Activated B cell treated with CpG ODN at 0.5 μM for 24 hours (primary cell): ENCODE results near the gene ITGA1. TPM values are rescaled to one million over a fixed set of nuclear protein-coding genes. Genes with fewer than 3 reads are reported as not detected.
"Not testable (repeated sequence)": the region's sequence is repeated elsewhere in the genome, so short reads cannot be mapped to it uniquely, and the experiment has no call there.

Source experiments
- ATAC-seq: fragments of 200-7000 bp; cut with Tn5 transposase; one replicate; pipeline ENCODE4 v1.10.0; 2021; ENCODE audit warnings: low read depth, mild to moderate bottlenecking, moderate library complexity
- CTCF ChIA-PET: fragments of 350-600 bp; sonication (Branson Sonifier 250); formaldehyde crosslinking; loops from one replicate; lab custom pipeline; 2021; ENCODE audit warnings: antibody characterized with exemption; lab: Charles Lee
- POLR2A ChIA-PET: fragments of 350-600 bp; sonication (Branson Sonifier 250); formaldehyde crosslinking; loops from one replicate; lab custom pipeline; 2021; ENCODE audit warnings: antibody characterized with exemption; lab: Charles Lee
- DNase-seq: peaks from one replicate; pipeline ENCODE4 v3.0.0; 2022
- H3K27ac Mint-ChIP-seq: one replicate; pipeline ENCODE4 v1.8.0; 2020; ENCODE audit warnings: mixed read lengths
- H3K27me3 Mint-ChIP-seq: one replicate; pipeline ENCODE4 v1.8.0; 2021; ENCODE audit warnings: mixed read lengths
- H3K36me3 Mint-ChIP-seq: one replicate; pipeline ENCODE4 v1.8.0; 2021; ENCODE audit warnings: low read depth, mixed read lengths
- H3K4me1 Mint-ChIP-seq: one replicate; pipeline ENCODE4 v1.8.0; 2021; ENCODE audit warnings: mixed read lengths
- H3K4me3 Mint-ChIP-seq: one replicate; pipeline ENCODE4 v1.8.0; 2020; ENCODE audit warnings: mild to moderate bottlenecking, mixed read lengths
- H3K9me3 Mint-ChIP-seq: one replicate; pipeline ENCODE4 v1.8.0; 2020; ENCODE audit warnings: mixed read lengths
- intact Hi-C: fragments of 100-400 bp; cut with micrococcal nuclease; formaldehyde crosslinking; loops from one replicate; pipeline ENCODE4 v1.15.1; 2024
- total RNA-seq: library from RNA; stranded (reverse); gene quantifications from 2 replicates; pipeline ENCODE4 v1.2.3, GENCODE V29; 2022
- TF ChIP-seq, protein P1 (sequence below): fragments of 200-600 bp; IDR thresholded peaks from one replicate; pipeline ENCODE4 v1.8.0; 2022; ENCODE audit warnings: antibody characterized with exemption, mild to moderate bottlenecking

Gene ITGA1
- total RNA-seq, 1 donor from 2014 or later: 34.0 TPM

DNA sequence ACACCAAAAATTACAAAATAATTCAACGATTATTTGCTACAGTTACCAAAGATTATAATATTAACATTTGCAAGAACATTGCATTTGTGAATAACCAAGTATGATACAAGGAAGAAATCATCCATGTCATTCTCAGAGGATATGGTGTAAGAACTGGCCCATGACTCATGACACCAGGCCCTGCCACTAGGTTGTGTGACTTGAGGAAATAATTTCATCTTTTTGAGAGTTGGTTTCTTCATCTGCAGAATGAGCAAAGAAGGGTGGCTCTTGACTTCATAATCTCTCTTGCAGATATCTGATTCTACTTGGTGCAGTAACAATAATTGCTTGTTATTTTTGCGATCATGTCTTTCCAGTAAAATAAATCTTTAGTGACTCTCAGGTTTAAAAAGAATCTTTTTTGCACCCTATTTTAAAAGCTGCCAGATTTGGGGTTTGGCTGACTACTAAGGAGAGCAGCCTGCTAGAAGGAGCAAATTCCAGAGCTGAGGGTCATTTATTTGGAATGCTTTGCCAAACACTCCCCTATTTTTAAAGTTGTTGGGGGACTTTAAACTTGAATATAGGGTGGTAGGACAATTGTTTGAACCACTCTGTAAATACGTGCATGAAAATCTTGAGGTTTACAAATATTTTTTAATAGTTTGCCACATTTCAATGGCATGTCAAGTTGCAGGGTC is 23.5 kb downstream of the ITGA1 start:
- no peaks in the 10 kb centered on the region for H3K36me3 Mint-ChIP-seq
- intact Hi-C loops: no loop called here
- no peaks in the 10 kb centered on the region for H3K9me3 Mint-ChIP-seq
- no peak overlapping the region for H3K27ac Mint-ChIP-seq
- no peak for ATAC-seq
- TF ChIP-seq, protein P1, sequence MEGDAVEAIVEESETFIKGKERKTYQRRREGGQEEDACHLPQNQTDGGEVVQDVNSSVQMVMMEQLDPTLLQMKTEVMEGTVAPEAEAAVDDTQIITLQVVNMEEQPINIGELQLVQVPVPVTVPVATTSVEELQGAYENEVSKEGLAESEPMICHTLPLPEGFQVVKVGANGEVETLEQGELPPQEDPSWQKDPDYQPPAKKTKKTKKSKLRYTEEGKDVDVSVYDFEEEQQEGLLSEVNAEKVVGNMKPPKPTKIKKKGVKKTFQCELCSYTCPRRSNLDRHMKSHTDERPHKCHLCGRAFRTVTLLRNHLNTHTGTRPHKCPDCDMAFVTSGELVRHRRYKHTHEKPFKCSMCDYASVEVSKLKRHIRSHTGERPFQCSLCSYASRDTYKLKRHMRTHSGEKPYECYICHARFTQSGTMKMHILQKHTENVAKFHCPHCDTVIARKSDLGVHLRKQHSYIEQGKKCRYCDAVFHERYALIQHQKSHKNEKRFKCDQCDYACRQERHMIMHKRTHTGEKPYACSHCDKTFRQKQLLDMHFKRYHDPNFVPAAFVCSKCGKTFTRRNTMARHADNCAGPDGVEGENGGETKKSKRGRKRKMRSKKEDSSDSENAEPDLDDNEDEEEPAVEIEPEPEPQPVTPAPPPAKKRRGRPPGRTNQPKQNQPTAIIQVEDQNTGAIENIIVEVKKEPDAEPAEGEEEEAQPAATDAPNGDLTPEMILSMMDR: no peak
- CTCF ChIA-PET: no interaction called here
- peaks cover 2% of the 10 kb centered on the region for H3K27me3 Mint-ChIP-seq
- no peak for DNase-seq
- POLR2A ChIA-PET: no interaction called here
- H3K4me3 Mint-ChIP-seq: no peak overlapping the region
- no peaks in the 10 kb centered on the region for H3K4me1 Mint-ChIP-seq

DNA sequence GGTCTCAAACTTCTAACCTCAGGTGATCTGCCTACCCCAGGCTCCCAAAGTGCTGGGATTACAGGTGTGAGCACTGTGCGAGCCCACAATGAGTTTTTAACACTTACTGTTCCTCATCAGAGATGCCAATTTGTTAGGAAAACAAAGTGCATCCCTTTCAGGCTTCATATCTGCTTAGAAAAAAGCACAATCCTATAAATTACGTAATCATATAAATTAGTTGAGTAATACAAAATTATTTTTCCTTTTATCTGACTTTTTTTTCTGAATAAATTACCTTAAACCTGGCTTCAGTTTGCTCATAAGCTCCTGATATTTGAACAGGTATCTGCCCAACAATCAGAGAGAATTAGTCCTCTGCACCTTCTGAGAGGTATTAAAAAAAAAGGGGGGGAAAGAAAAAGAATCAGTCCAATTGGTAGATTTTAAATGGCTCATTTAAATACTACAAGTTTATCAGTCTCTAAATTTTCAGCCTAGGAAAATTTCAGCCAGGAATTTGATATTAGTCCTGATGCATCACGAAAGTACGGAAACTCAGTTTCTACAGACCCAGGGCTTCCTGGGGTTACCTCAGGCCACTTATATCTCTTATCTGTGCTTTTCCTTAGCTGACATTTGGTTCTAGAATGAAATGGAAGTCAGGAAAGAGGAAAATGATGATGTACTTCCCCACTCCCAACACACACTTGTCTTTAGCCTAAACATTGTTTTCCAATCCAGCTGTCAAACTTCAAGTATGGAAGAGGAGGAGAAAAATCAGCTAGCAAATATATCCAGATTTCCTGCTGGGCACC is 26.8 kb downstream of the ITGA1 start:
- no peak overlapping the region for H3K4me3 Mint-ChIP-seq
- DNase-seq (no peak), ATAC-seq (no peak)
- ChIA-PET CTCF (no interaction called here), POLR2A (no interaction called here)
- intact Hi-C loops: no loop called here
- H3K36me3 Mint-ChIP-seq: no peaks in the 10 kb centered on the region
- H3K4me1 Mint-ChIP-seq: no peaks in the 10 kb centered on the region
- H3K27me3 Mint-ChIP-seq: peaks cover 2% of the 10 kb centered on the region
- TF ChIP-seq, protein P1: no peak
- no peaks in the 10 kb centered on the region for H3K9me3 Mint-ChIP-seq
- no peak overlapping the region for H3K27ac Mint-ChIP-seq

DNA sequence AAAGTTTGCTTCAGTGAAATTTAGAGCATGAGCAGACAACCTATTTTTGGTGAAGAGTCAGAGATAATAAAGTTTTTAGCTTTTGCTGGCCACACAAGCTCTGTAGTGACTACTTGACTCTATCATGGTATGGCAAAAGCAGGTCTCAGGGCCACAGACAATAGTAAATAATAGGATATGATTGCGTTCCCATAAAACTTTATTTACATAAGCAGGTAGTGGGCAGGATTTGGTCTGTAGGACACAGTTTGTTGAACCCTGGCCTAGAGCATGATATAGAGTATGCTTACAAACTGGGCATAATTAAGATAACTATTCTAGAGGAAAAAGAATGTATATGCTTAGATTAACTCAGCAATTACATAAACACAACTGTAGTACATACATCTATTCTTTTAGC is 30.1 kb downstream of the ITGA1 start:
- Mint-ChIP-seq H3K27ac (no peak overlapping the region), H3K4me1 (no peaks in the 10 kb centered on the region), H3K27me3 (peaks cover 2% of the 10 kb centered on the region), H3K4me3 (no peak overlapping the region), H3K9me3 (no peaks in the 10 kb centered on the region), H3K36me3 (no peaks in the 10 kb centered on the region)
- DNase-seq (no peak), ATAC-seq (no peak)
- TF ChIP-seq, protein P1: no peak
- intact Hi-C loops: no loop called here
- POLR2A ChIA-PET: no interaction called here
- CTCF ChIA-PET: no interaction called here

DNA sequence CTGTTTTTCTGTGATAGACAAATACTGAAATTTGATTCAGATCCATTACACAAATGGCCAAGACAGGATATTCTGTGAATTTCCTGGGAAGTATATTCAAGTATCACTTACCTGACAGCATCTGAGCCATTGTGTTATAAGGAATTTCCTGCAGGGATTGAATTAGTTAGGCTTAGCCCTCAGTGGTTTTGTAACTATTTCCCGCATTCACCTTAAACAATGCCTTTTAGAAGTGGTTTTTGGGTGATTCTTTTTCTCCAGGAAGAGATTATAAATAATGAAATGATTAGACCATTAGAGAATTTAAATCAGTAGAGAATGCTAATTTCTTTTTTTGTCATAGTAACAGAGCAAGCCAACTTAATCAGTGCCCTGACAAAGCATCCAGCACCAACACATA is 30.6 kb downstream of the ITGA1 start:
- peaks cover 2% of the 10 kb centered on the region for H3K27me3 Mint-ChIP-seq
- H3K4me1 Mint-ChIP-seq: no peaks in the 10 kb centered on the region
- H3K27ac Mint-ChIP-seq: no peak overlapping the region
- ChIA-PET CTCF (no interaction called here), POLR2A (no interaction called here)
- no peak for ATAC-seq
- no peaks in the 10 kb centered on the region for H3K9me3 Mint-ChIP-seq
- no peak overlapping the region for H3K4me3 Mint-ChIP-seq
- TF ChIP-seq, protein P1: no peak
- no peak for DNase-seq
- H3K36me3 Mint-ChIP-seq: no peaks in the 10 kb centered on the region
- intact Hi-C loops: no loop called here

DNA sequence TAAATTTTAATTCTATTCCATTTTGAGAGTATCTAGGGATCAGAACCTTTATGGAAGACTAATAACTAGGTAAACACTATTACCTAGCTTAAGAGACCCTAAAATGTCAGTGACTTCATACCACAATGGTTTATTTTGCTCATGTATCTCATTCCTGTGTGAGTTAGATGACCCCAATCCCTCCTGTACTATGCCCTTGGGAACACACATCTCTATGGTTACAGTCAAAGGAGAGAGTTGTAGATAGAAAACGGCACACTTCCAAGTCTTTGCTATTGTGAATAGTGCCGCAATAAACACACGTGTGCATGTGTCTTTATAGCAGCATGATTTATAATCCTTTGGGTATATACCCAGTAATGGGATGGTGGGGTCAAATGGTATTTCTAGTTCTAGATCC is 31.1 kb downstream of the ITGA1 start:
- H3K4me1 Mint-ChIP-seq, intact Hi-C loops, H3K27me3 Mint-ChIP-seq, ATAC-seq, H3K36me3 Mint-ChIP-seq, H3K4me3 Mint-ChIP-seq, H3K9me3 Mint-ChIP-seq, DNase-seq, CTCF ChIA-PET, POLR2A ChIA-PET, H3K27ac Mint-ChIP-seq: not testable (repeated sequence)
